ENCODE measurements around the gene CAMK2A. TPM values are rescaled to one million over a fixed set of nuclear protein-coding genes. Genes with fewer than 3 reads are reported as not detected.
A peak's percentile ranks its signal among the peaks of the same experiment; 100 is the strongest.

The CAMK2A gene
- total RNA-seq, 3 donors from 2014 or later: 0.46 to 3.0 (median 0.93) TPM

DNA sequence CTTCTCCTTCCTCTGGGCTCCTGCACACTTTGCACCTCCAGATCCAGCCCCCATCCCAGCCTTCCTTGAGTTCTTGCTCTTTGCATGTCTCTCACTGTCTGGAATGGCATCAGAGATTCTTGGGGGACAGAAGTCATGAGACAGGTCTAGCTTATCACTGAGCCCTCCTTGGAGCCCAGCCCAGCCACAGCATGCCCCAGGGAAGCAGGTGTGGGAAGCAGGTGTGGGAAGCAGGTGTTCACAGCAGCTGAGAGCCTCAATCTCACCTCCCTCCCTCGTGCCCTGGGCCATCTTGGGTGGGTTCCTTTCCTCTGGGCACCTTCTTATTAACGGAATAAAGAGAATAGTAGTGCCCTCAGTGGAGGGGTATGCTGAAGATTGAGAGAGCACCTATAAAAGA is 72.5 kb downstream of the CAMK2A start:
- TF ChIP-seq, protein P1, sequence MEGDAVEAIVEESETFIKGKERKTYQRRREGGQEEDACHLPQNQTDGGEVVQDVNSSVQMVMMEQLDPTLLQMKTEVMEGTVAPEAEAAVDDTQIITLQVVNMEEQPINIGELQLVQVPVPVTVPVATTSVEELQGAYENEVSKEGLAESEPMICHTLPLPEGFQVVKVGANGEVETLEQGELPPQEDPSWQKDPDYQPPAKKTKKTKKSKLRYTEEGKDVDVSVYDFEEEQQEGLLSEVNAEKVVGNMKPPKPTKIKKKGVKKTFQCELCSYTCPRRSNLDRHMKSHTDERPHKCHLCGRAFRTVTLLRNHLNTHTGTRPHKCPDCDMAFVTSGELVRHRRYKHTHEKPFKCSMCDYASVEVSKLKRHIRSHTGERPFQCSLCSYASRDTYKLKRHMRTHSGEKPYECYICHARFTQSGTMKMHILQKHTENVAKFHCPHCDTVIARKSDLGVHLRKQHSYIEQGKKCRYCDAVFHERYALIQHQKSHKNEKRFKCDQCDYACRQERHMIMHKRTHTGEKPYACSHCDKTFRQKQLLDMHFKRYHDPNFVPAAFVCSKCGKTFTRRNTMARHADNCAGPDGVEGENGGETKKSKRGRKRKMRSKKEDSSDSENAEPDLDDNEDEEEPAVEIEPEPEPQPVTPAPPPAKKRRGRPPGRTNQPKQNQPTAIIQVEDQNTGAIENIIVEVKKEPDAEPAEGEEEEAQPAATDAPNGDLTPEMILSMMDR (IDR thresholded peaks at IDR 0.05): no peak
- Histone ChIP-seq H3K36me3 (ENCODE audit: low read depth) (no peaks in the 10 kb centered on the region), H3K4me3 (no peak overlapping the region), H3K9me3 (no peaks in the 10 kb centered on the region), H3K4me1 (ENCODE audit: low read depth) (peaks cover 28% of the 10 kb centered on the region)
- intact Hi-C loops (cut with DNase I, micrococcal nuclease): loop anchor here in 1 of 2 donors (2.0 kb wide), 1 partner anchor 86 kb away; no protein-coding TSS in a partner anchor
- ATAC-seq: peak; percentile 46
- DNase-seq: peak in 2 of 3 donors; percentile 63 to 72

DNA sequence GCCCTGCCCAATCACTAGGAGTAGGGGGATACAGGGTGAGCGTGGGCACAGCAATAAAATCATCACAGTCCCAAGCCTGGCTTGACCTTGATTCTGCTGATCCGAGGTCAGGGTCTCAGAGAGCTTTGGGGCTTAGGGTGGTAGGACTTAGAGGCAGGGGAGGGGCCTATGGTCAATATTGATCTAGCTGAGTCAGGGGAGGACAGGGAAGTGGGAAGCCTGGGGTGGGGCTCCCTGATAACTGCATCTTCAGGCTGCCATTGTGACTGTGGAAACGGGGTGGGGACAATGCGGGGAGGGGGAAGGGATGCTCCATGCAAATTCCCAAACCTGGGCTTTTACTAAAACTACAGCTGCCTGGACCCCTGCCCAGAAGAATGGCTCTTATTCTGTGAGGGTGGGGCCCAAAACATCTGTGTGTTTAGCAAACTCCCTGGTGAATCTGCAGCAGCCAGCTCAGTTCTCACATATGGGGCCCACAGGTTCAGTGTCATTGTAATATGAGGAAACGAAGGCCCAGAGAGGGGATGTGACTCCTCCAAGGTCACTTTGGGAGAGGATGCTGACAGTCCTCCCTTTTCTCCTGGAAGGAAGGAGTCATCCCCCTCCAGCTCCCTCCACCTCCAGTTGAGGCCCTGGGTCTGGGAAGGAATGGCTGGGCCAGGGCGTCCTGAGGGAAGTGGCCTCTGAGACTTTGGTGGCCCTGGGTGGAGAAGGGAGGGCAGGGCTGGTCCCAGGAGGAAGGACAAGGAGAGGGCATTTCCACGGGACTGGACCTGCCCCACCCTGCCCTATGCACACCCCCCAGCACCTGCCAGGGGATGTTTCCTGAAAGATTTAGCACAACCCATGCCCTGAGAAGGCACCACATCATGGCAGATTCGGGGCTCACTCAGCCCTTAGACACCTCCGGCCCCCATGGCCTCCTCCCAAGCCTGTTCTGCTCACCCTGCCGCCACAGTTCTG is 73.3 kb downstream of the CAMK2A start:
- Histone ChIP-seq H3K9me3 (no peaks in the 10 kb centered on the region), H3K4me3 (no peak overlapping the region), H3K4me1 (ENCODE audit: low read depth) (peaks cover 36% of the 10 kb centered on the region), H3K36me3 (ENCODE audit: low read depth) (no peaks in the 10 kb centered on the region)
- intact Hi-C loops (cut with DNase I, micrococcal nuclease): loop anchor here in 1 of 2 donors (2.0 kb wide), 1 partner anchor 85 kb away; no protein-coding TSS in a partner anchor
- TF ChIP-seq, protein P1 (IDR thresholded peaks at IDR 0.05): no peak
- DNase-seq (peak; percentile 79 to 81 (median 81)), ATAC-seq (peak; percentile 73)

DNA sequence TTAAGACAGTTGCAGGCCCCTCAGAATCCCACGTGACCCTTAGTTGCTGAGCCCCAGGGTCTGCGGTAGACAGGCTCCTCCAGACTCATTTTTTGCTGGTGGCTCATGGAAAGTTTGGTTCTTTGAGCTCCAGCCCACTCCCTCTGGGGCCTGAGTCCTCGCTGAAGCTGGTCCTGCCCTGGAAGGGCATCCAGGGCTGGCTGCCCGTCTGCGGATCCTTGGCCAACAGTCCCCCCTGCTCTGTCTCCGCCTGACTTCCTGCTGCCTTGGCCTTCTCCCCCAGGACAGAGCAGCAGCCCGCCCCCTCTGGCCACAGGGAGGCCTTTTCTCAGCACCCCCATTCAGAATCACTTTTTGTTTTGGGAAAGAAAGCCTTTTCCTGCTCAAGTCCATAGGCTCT is 75.3 kb downstream of the CAMK2A start:
- Histone ChIP-seq H3K9me3 (no peaks in the 10 kb centered on the region), H3K4me1 (ENCODE audit: low read depth) (peaks cover 53% of the 10 kb centered on the region), H3K36me3 (ENCODE audit: low read depth) (no peaks in the 10 kb centered on the region), H3K4me3 (no peak overlapping the region)
- ATAC-seq (no peak), DNase-seq (peak in 1 of 3 donors; percentile 22)
- intact Hi-C loops (cut with DNase I, micrococcal nuclease): no loop called here
- TF ChIP-seq, protein P1 (IDR thresholded peaks at IDR 0.05): no peak

DNA sequence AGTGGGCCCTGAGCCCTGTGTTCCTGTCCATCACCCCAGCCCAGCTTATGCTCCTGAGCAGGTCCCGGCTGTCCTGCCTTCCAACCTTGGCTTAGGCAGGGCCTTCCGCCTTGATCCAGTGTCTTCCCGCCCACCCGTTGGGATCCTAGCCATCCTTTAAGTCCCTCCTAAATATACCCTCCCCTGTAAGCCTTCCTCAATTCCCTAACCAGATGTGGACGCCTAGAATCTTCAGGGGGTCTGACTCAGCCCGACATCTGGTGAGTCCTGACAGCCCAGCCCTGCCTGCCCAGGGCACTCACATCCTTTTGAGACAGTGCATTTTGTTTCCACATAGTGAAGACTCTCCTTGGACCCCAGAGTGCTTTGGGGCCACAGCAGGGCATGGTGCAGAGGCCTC is 76.0 kb downstream of the CAMK2A start:
- ATAC-seq: no peak
- Histone ChIP-seq H3K4me3 (no peak overlapping the region), H3K9me3 (no peaks in the 10 kb centered on the region), H3K36me3 (ENCODE audit: low read depth) (no peaks in the 10 kb centered on the region), H3K4me1 (ENCODE audit: low read depth) (peaks cover 61% of the 10 kb centered on the region)
- no peak for DNase-seq
- intact Hi-C loops (cut with DNase I, micrococcal nuclease): no loop called here
- TF ChIP-seq, protein P1 (IDR thresholded peaks at IDR 0.05): no peak

DNA sequence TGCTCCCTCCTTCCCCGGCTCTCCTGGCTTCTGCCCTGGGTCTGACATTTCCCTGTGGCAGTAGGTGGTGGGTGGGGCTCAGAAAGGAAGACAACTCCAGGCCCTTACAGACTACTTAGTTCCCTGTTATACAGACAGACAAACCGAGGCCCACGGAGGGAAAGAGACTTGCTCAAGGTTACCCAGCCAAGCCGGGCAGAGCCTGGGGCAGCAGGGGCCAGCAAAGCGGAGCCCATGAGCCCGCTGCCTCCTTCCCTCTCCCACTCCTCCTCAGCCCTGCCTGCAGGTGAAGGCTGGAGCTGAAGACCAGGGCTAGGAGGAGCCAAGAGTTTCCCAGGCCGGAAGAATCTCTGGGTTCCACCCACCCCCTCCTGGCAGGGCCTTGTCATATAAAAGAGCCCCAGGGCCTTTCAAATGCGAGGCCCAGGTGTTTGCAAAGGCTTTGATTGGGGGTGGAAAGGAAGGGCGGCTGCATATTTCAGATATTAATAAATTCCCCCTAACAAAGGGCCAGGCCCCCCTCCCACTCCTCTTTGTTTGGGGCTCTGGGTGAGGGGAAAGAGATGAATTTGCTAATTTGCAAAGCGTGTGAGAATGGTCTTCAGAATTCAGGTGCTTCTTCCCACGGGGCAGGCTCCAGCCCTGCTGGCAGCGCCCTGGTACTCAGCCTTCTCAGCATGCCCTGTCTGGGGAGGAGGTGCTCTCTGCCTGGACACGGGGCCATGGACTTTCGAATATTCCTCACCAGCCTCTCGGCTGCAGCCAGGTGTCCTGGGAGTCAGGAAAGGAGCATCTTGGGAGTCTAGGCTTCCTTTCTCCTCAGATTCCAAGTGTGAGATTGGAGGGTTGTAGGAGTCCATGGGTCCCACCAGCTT is 78.2 kb downstream of the CAMK2A start:
- Histone ChIP-seq H3K4me1 (ENCODE audit: low read depth) (peaks cover 46% of the 10 kb centered on the region), H3K4me3 (no peak overlapping the region), H3K9me3 (no peaks in the 10 kb centered on the region), H3K36me3 (ENCODE audit: low read depth) (no peaks in the 10 kb centered on the region)
- ATAC-seq (peak; percentile 69), DNase-seq (peak; percentile 70 to 78 (median 77))
- TF ChIP-seq, protein P1 (IDR thresholded peaks at IDR 0.05): no peak
- intact Hi-C loops (cut with DNase I, micrococcal nuclease): no loop called here
